ENCODE data around the gene DUOXA1.

DNA sequence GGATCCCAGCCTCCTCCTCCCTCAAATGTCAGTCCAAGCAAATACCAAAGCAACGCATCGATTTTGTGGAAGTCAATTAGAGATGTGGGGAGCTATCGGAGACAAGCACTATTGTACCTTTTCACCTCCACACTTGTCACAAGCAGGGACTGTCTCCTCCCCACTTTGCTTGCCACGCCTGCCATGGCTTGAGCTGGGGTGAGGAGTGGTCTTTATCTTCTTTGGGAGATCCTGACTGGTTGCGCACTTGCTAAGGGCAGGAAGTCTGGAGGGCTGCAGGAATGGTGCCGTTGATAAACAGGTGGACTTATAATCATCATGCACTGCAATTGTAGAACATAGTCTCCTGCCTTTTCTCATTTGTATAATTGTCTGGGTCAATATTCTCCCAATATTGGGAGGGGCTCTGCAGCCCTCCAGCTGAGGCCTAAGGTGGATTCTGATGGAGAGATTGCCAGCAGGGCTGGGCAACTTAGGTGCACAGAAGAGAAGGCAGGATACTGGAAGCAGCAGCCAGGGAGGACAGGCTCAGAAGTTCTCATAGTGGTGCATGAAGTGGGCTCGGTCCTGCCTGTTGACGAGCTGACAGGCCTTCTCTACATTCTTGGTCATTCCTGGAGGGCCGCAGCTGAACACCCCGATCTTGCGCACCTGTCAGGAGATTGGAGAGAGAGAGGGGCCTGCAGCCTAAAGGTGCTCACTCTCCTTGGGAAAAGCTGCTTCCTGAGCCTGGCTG is 35.9 kb downstream of the DUOXA1 start:
- TF ChIP-seq, protein P1, sequence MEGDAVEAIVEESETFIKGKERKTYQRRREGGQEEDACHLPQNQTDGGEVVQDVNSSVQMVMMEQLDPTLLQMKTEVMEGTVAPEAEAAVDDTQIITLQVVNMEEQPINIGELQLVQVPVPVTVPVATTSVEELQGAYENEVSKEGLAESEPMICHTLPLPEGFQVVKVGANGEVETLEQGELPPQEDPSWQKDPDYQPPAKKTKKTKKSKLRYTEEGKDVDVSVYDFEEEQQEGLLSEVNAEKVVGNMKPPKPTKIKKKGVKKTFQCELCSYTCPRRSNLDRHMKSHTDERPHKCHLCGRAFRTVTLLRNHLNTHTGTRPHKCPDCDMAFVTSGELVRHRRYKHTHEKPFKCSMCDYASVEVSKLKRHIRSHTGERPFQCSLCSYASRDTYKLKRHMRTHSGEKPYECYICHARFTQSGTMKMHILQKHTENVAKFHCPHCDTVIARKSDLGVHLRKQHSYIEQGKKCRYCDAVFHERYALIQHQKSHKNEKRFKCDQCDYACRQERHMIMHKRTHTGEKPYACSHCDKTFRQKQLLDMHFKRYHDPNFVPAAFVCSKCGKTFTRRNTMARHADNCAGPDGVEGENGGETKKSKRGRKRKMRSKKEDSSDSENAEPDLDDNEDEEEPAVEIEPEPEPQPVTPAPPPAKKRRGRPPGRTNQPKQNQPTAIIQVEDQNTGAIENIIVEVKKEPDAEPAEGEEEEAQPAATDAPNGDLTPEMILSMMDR (conservative IDR thresholded peaks at IDR 0.05; ENCODE audit: low read length): no peak
- no peak for TF ChIP-seq EZH2phosphoT487 (IDR thresholded peaks at IDR 0.05; ENCODE audit: borderline replicate concordance)

Data from Loucy (cell line).